Measurements from ENCODE around the gene RAB31.

Gene RAB31

DNA sequence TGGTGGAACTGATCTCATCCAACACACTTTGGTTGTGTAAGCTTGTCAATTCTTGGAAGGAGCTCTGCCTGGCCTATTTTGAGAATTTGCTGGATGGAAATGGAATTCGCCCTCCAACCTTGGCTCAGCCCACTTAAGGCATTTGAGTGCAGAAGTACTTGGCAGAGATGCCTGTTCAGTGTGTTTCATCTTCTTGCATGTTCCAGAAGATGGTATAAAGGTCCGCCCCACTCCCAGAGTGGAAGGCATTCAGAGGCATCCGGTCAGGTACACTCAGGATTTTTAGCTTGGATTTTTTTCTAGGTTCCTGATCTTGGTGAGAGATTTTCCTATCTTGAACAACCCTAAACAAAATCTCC lies 116.4 kb downstream of the RAB31 start:
- DNase-seq, result peak; percentile 54

DNA sequence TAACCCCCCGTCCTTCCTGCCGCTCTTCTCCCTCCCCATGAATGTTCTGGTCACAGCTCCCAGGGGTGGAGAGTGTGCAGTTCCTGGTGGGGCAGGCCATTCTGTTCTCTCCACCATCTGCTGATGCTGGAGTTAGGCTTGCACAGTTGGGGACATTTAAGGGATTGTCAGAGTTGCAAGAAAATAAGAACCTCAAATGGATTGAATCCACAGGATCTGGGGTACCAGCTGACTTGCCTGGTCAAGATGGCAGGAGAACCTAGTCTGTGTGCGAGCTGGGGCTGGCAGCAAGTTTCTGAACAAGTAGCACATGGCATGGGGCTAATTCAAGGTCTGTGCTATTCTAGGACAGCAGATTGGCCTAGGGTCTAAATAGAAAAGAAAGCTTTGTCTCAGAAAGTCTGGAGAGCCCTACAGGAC lies 116.9 kb downstream of the RAB31 start:
- no peak for DNase-seq

DNA sequence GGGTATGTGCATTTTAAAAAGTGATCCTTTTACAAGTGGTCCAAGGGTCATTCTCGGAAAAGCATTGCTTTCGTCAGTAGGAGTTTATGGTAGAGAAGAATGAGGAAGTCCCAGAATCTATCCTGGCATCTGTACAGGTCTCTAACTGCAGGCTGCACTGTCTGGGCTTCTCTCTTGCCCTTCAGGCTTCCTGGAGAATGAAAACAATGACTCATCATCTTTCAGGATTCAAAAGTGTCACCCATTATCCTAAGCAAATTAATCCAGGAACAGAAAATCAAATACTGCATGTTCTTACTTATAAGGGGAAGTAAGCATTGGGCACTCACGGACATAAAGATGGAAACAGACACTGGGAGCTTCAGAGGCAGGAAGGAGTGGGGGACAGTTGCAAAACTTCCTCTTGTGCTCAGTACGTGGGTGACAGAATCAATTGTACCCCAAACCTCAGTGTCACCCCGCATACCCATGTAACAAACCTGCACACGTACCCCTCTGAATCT lies 117.5 kb downstream of the RAB31 start:
- DNase-seq, result peak; percentile 93

DNA sequence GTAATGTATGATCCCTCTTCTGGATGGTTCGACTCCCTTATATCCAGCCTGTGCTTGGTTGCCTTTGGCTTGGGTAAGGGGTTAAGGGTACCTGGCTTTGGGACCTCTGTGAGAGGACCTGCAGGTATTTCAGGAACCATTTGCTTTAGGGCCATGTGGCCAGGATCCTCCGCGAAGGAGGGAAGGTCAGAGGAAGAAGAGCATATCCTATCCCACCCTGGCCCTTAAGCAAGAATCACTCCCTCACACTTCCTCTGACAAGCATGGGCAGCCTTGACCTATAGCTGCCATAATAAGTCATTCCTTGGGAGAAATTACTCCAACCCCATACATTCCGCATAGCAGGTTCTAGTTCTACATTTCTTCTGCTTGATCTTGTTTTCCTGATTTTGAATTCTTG lies 118.6 kb downstream of the RAB31 start:
- DNase-seq, result no peak

DNA sequence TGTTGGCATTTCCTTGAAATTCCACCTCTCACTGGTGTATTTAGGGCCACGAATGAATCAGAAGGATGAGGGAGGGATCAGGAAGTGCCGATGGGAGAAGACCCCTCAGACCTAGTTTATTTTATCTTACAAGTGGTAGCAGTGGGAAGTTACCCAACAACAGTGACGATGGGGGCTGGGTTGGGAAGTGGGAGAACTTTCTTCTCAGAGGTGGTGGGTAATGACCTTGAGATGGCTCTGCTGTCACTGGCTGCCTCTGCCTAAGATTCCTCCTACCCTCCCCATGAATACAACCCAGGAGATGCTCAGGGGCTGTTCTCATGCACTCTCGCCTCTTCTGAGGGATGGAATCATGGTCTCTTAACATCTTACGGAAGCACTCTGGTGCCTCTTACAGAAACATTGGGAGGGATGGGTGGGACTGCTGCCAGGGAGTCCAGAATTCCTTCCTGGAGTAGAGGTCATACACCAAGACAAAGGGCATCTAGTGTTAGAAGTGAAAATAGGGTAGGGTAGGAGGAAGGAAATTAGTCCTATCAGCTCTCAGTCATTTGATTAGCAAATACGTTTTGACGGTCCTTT lies 119.2 kb downstream of the RAB31 start:
- DNase-seq, result no peak

DNA sequence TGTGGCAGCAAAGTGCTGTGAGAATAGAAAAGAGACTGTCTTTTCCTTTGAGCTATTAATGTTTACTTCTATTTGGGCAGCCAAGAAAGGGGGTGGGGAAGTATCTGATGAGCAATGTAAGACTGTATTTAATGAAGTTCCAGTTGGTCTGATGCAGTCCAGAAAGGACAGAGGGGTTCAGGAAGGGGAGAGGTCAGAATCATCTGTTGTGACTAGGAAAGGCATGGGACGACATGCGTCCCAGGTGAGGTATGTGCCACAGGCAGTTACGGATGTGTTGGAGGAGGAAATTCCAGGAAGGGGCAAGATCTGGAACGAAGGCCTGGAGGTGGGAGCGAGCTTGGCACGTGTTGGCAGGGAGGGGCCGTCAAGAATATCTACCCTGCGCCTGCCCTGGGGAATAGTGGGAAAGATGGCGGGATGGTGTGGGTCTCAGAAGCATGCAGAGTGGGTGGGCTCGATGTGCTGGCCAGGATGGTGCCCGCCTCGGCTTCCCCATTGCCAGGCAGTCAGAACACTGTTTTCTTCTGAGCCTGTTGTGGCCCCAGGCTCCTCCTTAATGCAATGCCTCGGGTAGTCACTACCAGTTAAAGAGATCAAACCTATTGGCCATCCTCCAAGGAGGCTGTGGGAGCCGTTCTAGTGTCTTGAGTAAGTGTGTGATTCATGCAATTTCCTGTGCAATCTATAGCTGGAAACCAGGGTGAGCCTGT lies 119.8 kb downstream of the RAB31 start:
- DNase-seq, result peak; percentile 99

DNA sequence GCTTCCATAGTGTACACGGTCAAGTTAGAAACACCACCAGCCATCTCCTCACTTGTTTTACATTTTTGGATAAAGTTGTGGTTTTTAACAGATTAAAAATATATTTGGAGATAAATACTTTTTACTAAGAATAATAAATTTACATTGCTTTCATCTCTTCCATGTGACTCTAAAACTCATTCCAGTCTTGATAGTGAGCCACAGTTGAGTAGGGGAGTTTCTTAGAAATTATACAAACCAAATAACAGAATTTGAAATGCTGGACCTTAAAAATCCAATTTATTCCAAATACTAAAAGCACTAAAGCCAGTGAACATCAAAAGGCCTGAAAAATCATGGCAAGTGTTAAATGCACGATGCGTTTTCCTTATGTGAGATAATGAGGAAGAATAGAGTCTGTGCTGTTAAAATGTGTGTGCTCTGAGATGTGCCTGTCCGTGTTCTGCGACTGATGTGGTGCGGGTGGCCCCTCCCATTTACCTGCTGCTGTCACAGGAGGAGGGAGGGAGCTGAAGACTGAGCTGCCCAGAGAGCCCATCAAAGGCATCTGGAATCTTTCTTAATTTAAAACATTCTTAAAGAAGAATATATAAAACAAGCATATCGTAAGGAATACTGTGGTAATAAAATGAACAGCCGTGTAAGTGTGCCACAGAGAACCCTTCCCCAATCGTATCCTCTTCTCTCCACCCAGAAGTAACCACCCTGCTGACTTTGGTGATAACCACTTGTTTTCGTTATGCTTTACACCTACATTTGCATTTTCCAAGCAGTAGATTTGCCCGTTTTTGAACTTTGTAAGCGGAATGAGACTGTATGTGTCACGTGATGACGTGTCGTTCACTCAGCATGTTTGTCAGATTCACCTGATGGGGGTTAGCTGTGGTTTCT lies 120.7 kb downstream of the RAB31 start:
- no peak for DNase-seq

DNA sequence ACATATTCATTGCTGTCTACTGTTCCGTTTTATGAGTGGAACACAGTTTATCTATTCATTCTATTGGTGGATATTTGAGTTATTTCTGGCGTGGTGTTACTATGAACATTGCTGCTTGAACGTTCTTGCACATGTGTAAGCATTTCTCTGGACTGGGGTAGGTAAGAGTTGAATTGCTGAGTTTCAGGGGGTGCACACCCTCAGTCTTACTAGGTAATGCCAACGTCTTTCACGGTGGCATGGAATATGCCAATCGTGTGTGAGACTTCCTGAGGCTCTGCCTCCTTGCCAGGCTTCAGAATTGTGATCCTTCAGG lies 121.3 kb downstream of the RAB31 start:
- DNase-seq, result no peak

DNA sequence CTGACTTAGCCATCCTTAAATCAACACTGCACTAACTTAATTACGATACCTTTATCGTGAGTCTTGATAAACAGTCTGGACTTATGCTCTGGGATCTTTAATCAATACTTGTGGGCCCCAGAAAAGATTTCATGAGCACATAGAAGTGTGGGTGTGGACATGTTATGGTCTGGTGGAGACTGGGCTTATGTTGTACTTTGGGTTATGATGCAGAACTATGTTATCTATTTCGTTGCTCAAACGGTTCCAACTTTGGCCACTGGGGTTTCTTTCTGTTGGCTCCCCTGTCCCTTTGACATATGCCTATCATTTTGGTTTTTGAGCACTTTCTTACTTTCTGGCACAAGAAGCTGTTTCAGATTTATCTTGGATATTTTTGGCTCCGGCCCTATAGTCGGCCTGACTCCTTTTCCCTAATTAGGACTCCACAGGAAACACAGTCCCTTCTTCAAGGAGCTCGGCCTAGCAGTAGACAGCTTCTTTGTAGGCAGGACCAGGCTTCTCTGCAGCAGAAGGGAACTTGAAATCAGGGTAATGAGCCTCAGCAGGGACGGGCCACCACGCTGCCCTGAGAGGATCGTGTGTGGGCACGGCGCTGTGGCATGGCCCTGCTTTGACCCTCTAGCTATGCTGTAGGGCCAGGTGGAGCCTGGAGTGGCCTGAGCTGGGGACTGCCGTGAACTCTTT lies 123.1 kb downstream of the RAB31 start:
- DNase-seq, result no peak

DNA sequence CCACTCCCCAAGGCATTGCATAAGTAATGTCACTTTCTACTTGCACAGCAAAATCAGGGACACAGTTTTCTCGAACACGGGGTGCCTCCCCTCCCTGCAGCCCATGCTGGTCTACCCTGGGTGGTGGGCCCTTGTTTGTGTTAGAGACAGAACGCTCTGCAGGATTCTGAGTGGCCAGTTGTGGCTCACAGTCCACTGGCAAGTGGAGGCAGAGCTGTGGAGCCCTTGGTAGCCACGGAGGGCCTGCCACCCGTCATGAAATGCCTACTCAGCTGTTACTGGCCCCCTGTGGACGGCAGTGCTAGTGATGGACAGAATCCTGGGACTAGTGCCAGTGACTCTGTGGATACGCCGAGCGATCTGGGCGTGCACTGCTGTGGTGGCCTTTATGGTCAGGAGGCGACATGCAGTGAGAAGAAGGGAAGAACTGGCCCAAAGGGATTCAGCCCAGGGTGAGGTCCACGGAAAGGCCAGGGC lies 123.7 kb downstream of the RAB31 start:
- DNase-seq, result no peak

DNA sequence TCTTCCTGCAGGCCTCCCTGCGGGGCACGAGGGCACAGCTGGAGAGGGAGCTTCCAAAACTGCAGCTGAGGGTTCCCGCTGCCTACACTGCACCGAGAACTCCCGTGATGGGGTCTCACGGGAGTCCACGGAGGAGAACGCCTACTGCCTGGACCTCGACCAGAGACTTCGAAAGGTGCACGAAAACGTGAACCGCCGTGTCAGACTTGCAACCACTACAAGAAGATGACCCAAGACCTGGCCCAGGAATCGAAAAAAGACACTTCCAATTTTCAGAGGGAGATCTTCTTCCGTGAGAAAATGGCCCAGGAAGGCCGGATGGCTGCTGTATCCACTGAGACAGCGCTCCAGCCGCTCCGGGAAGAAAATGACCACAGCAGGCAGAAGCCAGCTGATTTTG lies 124.8 kb downstream of the RAB31 start:
- DNase-seq, result no peak

DNA sequence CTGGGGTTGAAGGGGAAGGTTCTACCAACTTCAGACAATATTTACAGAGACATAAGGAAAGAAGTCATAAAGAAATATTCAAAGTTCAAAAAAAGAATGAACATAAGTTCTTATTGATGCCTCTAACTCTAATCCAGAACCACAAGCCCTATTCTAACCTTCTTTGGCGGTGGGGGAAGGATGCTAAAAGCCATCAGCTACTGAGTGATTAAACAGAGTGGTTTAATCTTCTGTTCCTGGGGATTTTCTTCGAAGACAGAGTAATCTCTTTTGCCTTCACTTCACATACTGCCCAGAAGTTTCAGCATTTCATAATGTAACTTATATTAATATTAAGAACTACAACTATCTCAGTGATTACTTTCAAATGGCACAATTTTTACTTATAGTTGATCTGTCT lies 126.5 kb downstream of the RAB31 start:
- DNase-seq, result no peak

DNA sequence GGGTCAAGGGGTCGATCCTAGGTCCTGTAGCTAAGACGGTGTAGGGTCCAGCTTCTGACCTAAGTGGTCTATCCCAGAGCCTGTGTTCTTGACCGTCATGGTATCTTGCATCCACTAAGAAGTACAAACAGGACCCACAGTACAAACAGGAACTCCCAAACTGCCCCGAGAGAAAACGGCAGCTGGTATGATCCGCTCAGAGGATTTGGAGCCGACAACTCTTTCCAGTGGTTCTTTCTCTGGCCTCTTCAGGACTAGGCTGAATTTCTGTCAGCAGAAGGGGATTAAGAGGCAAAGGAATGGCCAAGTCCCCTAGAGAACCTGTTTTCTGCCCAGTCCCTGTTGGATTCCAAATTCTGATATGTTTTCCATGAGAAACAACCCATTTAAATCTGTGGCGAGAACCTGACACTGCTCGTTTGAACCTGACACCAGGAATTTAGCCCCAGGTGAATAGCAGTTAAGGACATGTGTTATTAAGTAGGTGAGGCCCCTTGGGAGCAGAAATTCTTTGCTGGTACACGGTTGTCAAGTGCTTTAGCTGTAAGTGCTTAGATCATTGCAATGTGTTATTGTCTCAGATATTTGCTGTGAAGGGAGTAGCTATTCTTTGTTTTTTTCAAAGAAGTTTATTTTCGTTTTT lies 127.1 kb downstream of the RAB31 start:
- DNase-seq, result no peak

DNA sequence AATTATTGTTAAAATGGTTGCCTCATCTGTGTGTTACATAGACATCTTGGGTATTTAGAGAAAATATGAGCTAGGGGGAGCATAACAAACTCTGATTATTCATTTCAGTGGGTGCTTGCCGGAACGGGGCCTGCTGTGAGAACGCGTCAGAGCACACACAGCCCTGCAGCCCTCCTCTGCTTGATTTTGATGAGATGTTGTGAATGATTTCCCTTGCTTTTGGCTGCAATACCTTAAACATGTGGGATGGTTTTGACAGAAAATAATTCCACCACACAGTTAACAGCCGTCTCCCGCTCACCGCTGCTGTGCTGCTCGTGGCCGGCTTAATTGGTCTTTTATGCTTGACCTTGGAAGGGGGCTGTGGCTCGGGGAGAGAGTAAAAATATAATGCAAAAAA lies 127.7 kb downstream of the RAB31 start:
- peak; percentile 47 for DNase-seq

DNA sequence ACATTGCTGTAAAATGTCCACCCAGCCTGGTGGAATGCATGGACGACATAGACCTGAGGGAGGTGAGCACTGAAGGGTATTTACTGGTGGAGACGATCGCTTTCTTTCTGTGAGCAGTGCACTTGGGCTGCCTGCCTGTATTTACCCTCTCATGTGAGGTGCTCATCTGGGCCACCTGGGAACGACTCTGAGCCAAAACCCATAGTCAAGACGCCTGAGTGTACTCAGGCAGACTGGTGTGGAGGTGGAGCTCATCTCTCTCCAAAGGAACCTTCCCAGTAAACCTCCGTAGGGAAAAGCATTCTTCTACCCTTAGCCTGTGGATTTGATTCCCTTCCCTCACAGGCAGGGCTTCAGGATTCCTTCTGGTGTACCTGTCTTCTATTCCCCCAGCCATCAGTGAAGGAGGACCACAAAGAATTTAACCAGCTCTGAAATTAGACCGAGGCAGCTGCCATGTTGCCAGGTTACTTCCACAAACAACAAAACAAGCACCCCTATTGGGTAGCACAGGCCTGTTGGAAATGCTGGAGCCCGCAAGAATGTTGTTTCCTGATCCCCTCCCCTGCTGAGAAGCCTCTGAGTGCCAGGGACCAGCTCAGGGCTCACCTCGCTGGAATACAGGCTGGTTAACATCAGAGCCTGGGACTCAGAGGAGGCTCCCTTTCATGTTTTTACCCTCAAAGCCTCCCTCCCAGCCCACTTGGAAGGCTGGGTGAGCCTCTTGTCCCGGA lies 130.2 kb downstream of the RAB31 start:
- DNase-seq, result peak; percentile 68

DNA sequence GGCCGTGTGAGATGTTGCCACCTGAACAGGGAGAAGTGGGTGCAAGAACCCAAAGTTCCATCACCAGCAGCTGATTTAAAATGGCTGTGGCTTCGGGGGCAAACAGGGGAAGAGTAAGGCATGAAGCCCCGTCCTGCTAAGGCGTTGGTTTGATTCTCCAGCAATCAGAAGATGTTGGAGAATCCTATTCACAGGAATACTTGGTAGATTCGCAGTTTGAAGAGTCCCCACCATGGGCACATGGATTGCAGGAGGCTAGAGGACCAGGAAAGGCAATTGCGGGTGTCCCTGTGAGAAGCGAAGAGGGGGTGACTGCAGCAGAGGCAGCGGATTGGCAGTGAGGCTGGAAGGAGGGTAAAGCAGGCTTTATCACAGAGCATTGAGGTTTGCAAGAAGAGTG lies 131.1 kb downstream of the RAB31 start:
- no peak for DNase-seq

DNA sequence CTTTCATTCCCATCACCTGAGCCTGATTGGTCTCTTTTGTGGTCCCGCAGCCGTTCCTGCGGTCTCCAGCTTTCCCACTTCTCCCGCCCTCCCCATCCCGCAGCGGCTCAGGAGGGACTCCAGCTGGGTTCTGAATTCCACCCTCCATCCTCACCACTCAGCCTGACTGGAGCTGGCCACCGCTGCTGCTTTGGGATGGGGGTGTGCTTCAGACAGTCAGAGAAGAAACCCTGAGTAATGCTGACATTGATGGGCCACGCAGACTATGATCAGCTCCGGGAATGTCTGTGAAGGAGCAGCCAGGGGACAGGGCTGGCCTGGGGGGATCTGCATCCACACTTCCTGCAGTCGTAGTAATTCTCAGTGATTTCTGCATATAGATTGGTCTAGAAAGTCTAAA lies 131.8 kb downstream of the RAB31 start:
- peak; percentile 35 for DNase-seq

DNA sequence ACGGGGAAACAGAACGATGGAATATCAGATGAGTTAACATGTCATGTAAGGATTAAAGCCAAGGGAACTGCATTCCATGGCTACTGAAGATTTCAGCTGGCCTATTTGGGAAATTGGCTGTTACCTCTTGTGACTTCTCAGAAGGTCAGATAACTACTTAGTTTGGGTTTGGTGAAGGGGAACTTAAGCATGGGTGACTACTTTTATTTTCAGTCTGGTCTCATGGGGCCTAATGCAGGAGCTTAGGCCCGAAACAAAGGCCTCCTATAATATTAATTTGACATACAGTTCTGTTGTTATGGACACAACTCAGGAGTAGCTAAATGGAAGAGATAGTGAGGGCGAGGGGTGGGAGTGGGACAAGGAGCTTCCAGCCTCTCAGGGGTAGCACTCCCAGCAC lies 133.7 kb downstream of the RAB31 start:
- no peak for DNase-seq

DNA sequence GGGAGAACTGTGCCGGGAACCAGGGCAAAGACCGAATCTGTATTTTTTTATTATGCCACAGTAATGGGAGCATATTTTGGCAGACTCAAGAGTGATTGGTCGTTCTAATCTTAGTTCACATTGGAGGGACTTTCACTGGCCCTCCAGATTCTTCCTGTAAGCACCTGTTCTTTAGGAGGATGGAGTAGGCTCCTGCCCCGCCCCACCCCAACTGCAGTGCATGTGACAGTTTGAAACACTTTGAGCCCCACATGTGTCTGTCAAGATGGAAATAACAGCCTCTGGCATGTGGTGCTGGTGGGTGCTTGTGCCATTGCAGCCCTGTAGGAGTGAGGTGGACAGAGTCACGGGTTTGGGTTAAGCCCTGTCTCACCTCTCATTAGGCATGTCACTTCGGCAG lies 134.3 kb downstream of the RAB31 start:
- DNase-seq, result no peak

DNA sequence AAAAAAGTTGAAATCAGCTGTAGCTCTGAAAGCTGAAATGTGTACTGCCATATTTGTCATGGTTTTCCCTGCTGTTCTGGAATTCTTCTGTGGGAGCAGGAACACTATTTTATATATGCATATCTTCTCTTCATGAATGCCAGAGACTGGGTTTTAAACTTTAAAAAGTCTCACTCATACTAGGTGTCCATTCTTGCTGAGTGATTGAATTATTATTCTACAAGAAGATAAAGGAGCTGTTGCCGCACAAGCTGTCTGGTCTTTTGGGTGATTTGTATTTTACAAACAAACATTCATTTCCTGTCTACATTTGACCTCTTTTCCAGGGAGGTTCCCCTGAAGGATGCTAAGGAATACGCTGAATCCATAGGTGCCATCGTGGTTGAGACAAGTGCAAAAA lies 137.2 kb downstream of the RAB31 start:
- DNase-seq, result no peak

DNA sequence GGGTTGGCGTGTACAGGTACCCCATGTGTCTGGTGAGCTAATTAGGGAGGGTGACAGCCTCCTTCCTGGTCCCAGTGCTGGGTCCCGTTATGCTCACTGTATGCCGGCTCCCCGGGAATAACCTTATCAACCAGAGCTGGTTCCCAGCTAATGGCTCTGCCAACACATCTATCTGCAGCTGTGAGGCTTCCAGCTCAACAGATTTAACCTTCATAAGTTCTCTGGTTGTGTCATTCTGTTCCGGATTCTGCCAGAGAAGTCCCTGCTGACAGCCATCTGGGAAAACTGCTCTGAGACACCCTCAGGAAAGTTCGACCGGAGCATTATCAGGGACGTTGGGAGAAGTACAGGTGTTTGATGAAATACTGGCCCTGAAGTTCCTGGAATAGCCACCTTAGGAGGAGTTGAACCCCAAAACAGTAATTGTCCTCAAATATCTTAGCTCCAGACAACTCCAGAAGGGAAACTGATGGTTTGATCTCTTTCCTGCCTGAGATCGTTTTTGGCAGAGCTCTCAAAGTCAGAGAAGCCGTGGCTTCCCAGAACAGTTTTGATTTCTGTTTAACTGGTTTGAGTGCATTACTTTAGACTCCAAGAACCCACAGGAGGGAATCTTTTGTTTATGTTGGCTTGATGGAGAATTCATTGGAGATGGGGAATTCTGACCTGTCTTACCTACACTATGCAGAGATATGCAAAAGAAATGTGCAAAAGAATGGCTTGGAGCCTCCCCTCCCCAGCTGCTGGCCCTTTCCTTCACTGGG lies 138.2 kb downstream of the RAB31 start:
- no peak for DNase-seq

Data from fibroblast of skin of right biceps (primary cell).